GM18861 (cell line): ENCODE measurements around the gene PGAP3.

ENCODE experiments used
- ATAC-seq: cut with Tn5 transposase; IDR thresholded peaks from one replicate; pipeline ENCODE4 v1.9.1; 2021; ENCODE audit not compliant: unreplicated experiment

PGAP3 gene

DNA sequence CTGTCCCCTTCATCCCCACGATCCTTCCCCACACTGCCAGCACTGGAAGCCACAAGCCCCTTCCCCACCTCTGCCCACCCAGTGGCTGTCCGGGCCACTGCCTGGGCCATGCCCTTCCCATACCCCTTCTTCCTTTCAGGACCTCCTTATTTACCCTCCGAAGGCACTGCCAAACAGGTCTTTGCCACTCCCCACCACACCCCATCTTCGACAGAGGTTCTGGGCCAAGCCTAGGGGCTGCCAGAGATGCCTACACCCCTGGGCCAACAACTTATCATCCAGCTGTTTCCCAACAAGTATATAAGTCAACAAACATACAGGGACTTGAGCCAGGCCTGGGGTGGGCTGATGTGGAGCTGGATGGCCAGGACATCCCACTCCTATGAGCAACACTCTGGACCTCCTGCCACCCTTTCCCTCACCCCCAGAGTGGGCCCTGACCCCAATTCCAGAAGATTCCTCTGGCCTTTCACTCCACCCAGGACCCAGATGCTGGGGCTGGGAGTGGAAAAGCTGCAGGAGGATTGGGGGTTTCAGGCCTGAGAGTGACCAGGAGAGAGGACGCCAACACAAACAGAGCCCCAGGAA, 62.6 kb downstream of the PGAP3 start:
- ATAC-seq = no peak

DNA sequence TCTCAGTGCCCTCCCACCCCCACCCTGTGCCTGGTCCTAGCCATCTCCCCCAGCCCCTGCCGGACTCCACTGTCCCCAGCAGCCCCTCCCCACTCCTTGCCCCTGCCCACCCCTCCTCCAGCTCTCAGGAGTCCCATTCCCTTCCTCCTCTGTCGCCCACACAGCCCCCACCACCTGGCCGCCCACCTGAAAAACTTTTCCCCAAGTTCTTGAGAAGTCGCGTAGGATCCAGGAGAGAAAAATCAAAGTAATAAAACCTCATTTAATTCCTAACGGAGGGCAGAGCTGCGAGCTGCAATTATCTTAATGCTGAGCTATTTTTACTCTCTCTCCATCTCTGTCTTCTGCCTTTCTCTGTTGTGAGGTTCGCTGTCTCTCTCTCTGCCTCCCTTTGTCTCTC, 63.5 kb downstream of the PGAP3 start:
- ATAC-seq = no peak

DNA sequence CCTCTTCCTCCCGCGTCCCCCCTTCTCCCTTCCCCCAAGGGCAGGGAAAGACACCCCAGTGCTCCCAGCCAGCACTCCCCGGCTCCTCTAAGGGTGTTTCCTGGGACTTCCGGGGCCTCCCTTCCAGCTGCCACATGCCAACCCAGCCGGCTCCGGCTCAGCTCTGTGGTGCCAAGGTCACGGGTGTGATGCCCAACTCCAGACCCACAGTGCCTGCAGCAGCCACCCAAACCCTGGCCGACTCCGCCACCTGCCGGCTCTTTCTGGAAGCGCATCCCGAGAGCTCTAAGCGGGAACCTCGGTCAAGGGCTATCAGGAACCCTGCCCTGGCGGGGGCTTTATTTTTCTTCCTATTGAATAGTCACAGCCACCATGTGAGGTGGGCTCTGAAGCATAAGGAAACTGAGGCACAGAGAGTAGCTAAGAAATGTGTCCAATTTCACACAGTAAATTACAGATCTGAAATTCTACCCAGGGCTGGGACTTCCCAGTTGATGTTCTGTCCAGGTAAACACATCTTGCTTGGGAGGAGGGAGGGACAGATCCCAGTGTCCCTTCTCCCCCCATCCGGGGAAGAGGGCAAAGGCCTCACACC, 64.4 kb downstream of the PGAP3 start:
- no peak for ATAC-seq

DNA sequence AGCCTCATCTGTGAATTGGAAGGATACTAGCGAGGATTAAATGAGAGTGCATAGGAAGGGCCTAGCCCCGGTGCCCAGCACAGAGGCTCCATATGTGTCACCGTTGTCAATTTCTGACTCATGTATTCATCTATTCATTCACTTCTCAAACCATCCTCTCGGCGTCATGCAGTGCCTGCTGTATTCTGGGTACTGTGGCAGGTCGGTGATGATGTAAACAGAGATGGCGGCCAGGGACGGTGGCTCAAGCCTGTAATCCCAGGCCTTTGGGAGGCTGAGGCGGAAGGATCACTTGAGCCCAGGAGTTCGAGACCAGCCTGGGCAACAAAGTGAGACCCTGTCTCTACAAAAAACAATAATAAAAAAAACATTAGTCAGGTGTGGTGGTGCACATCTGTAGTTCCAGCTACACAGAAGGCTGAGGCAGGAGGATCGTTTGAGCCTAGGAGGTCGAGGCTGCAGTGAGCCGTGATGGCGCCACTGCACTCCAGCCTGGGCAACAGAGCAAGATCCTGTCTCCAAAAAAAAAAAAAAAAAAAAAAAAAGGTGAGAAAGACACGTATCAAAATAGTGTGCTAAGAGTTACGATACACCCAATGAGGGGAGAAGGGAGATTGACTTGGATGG, 65.4 kb downstream of the PGAP3 start:
- ATAC-seq = peak; percentile 34

DNA sequence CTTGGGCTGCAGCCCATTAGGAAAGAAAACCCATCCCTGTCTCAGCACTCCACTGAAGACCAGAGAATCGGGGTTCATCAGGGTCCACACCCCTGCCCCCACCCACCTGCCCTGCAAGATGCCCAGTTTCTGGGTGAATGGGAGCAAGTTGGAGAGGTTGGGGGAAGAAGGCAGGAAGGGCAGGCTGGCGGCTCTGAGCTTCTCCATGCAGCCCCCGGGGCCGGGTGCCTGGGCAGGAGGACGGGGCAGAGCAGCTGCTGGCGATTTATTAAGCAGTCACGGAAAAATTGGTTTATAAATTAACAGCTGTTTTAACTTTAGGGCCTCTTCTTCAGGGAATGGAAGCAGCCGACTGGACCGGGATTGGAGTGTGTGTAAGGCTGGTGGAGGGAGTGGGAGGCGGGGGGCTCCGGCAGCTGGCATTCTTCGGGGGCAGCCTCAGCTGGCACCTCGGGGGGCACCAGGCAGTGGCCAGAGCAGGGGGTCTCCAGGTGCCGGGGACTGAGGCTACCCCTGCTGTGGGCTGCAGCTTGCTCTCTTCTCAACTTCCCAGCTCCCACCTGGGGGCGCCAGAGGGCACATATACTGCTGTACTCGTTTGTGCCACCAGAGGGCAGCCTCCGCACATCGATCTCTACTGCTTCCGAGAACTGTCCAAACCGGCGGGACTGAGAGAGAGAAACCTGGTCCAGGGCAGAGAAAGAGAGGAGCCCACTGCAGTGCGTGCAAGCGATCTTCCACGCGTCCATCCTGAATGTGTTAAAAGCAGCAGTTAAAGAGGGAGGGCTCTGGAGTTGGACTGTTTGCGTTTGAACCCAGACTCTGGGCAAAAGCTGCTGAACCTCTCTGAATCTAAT, 66.1 kb downstream of the PGAP3 start:
- ATAC-seq = peak; percentile 33
